ENCODE data around the gene RPTOR. TPM values are rescaled to one million over a fixed set of nuclear protein-coding genes. Genes with fewer than 3 reads are reported as not detected.

Gene RPTOR
- polyA plus RNA-seq, 1 donor = 31.1 TPM

DNA sequence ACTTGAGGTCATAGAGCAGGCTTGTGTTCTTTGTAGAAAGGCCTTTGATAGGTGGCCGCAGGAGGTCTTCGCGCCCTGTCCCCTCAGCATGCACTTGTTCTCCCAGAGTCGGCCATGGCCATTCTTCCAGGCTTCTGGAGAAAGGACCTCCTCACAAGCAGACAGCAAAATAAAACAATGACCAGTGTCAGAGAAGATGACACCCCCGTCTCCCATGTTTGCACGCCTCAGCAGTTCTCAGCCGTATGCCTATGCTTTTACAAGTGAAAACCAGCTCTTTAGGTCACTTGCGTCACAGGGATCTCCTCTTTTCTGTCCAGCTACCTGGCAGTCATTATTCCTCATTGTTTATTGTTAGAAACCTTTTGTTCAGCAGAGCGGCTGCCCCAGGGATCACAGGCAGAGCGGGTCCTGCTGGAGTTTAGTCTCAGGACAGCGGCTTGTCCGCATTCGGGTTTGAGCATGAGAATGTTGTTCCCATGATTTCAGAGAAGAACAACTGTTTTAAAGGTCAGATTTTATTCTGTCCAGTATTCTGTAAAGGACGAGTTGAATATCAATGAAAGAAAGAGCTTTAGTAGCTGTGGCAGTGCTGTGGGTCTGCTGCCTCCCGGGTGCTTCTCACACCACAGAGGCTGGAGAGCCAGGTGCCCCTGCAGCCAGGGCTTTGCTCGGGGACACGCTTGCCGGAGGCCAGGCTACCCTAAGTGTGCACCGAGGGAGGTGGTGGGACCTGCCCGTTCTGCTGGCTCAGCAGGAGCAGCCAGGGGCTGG lies 123.9 kb downstream of the RPTOR start:
- DNase-seq = no peak

DNA sequence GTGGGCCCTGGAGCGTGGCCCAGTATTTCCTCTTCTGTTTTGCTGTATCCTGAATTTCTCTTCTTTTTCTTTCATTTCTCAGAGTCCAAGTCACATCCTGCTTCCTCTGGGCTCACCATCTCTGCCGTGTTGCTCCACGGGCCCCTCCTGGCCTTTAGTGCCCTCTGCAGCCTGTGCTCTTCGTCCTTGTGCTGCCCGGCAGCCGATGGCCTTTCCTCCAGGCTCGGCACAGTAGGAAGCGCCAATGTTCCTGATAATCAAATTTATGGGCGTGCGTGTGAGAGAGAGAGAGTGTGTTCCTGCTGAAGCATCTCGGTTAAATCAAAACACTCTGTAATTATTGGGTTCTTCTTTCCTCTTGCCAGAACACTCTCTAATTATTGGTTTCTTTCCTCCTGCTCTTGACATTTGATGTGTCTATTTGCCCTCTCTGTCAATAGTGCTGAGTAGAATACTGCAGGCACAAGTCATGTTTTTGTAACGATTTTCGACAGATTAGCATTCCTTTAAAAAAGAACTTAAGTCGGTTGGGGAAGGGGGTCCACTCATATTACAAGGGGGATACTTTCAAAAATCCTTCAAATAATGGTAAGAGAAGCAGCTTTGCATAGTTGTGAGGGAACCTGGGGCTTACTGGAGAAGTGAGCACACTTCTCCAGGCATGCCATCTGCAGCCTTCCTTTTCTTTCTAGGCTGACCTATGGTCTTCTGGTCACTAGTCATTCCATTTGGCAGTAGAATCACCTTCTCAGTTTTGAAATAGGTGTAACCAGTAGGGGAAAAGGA lies 126.6 kb downstream of the RPTOR start:
- no peak for DNase-seq

DNA sequence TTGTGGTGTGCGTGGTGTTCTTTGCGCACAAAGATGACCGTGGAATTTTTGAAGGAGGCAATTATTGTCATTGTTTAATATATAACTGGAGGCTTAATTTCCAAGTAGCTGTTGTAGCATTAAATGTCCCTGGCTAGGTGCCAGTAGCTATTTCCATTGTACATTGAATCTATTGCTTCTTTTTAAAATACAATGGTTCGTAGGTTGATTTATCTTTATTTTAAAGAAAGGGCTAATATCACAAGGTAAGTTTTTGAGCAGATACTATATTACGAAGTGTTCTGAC lies 127.1 kb downstream of the RPTOR start:
- DNase-seq = no peak

DNA sequence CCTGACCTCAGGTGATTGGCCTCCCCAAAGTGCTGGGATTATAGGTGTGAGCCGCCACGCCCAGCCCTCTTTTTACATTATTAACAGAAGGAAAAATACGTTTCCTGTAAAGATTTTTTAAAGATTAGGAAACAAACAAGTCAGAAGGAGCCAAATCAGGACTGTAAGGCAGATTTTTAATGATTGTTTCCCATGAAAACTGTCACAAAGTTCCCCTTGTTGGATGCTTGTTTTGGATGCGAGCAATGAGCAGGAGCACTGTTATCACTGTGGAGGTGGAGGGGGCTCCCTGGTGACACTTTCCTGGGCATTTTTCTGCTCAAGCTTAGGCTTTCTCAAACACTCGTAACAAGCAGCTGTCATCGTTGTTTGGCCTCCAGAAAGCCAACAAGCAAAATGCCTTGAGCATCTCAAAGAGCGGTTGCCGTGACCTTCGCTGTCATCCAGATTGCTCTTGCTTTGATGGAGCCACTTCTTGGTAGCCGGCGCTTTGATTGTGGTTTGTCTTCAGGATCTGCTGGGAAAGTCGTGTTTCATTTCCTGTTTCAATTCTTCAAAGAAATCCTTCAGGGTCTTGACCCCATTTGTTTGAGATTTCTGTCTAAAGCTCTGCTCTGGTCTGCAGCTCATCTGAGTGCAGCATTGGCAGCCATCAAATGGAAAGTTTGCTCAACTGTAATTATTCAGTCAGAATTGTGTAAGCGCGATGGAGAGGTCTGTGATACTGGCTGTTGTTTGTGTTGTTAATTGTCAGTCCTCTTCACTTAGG lies 128.7 kb downstream of the RPTOR start:
- DNase-seq = no peak

GRCh38 chr17:80675438-80676095 lies 130.9 kb downstream of the RPTOR start:
- DNase-seq = no peak

DNA sequence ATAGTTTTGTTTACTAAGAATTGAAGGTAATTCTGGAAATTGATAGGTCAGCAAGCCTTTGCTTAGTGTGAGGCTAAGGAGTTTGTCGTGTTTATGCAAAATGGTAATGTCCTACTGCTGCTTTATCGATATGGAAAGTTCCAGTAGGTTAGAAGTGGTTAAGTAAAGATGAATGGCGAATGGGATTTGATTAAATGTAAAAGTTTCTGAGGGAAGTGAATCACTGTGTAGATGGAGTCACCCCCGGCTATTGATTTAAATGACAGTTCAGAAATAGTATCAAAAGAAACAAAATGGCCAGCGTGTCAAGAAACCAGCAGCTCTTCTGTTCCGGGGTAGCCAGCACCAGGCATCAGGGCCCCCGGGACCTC lies 131.4 kb downstream of the RPTOR start:
- DNase-seq = no peak

- DNase-seq = no peak
Measured at GRCh38 chr17:80676564-80676963, 131.9 kb downstream of the RPTOR start.

- no peak for DNase-seq
Measured at GRCh38 chr17:80677214-80677756, 132.6 kb downstream of the RPTOR start.

DNA sequence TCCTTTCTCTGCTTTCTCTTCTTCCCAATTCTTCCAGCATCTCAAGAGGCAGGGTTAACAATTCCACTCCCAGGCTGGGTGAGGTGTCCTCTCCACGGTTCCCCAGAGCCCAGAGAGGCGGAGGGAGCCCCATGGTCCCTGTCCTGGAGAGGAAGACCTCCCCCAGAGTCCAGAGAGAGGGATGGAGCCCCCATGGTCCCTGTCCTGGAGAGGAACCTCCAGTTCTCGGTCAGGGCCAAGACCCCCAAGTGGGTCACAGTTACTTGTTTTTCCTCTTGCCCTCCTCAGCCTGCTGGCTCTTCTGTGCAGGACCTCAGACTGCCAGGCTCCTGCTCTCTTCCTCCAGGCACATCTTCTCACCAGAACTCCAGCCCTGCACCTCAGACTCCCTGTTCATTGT lies 135.2 kb downstream of the RPTOR start:
- DNase-seq = no peak

DNA sequence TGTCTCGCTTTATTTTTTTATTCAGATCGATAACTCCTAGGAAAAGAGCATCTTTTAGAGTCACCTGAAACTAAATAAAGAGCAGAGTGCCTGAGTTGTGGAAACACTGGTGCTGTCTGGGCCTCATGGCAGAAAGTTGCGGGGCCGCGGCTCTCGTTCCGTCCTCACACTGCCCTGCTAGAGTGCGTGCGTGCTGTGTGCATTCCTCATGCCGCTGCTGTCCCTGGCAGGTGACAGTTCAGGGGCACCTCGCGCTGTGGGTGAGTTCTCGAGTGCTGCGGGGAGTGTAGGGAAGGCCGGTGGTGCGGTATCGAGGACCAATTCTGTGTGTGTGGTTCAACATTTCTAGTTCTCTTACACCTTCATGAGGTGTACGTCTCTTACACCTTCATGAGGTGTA lies 136.6 kb downstream of the RPTOR start:
- DNase-seq = no peak

DNA sequence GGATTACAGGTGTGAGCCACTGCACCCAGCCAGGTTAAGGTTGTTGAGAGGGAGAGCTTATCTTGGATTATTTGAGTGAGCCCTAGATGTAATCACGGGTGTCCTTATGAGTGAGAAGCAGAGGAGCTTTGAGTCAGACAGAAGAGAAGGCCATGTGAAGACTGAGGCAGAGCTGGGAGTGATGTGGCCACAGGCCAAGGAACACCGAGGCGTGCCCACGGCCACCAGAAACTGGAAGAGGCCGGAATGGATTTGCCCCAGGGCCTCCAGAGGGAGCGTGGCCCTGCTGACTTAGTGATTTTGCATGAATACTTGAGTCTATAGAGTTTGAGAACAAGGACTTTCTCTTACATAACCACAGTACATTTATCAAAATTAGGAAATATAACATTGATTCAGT lies 137.7 kb downstream of the RPTOR start:
- no peak for DNase-seq

DNA sequence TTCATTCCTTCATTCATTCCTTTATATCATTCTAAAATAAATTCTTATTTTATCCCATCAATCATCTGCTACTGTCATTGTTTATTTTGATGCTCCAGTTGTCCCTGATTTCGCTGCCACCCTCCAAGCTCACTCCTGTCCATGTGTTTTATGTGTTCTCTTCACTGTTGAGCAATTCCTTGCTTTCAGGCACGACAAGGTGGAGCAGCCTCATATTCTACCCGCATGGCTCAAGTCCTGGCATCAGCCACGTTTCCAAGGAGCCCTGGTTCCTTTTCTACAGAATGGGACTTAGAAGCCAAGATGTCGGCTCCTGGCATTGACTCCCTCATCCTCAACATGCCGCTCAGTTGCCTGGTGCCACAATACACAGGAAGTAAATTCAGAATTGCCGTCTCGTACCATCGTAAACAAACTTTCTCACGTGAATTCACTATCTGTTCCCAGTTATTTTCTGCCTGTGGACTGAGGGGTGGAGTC lies 139.0 kb downstream of the RPTOR start:
- no peak for DNase-seq

DNA sequence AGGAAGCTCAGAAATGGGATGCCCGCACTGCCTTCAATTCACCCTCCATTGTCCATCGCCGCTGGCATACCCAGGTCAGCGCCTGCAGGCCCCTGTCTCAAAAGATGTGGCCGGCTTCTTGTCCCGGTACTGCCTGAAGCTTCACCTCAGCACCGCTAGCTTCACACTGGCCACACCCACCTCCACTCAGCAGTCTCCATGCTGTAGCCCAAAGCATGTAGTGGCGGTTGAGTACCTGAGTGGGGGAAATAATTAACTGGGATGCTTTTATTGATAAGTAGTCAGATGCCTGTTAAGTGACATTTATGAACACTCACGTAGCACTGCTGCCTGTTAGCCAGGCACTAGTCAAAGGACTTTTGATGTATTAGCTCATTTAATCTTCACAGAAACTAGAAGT lies 143.2 kb downstream of the RPTOR start:
- no peak for DNase-seq

DNA sequence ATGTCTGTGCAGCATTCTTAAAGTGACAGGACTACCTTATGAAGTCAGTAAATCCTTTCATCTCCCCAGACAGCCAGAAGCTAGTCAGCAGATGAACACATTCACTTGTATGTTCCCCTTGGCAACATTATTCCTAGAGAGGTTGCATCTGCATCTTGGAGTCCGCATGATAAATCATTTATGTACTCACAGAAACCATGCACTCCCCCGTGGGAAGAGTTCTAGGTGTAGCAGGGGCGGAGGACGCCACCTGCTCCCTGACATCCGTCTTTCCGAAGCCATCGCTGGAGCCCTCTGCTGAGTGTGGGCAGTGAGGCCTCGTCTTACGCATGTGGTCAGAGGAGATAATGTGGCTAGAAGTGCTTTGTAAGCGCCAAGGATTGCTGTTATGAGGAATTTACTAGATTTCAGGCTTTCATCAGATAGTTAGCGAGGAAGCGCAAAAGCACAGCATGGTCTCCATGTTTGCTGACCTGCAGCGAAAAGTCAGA lies 144.5 kb downstream of the RPTOR start:
- no peak for DNase-seq

GRCh38 chr17:80691784-80692183 lies 147.1 kb downstream of the RPTOR start:
- DNase-seq = no peak

GRCh38 chr17:80692931-80693467 lies 148.4 kb downstream of the RPTOR start:
- DNase-seq = no peak

GRCh38 chr17:80693511-80693910 lies 148.9 kb downstream of the RPTOR start:
- DNase-seq = no peak

GRCh38 chr17:80694085-80694991 lies 149.7 kb downstream of the RPTOR start:
- DNase-seq = no peak

DNA sequence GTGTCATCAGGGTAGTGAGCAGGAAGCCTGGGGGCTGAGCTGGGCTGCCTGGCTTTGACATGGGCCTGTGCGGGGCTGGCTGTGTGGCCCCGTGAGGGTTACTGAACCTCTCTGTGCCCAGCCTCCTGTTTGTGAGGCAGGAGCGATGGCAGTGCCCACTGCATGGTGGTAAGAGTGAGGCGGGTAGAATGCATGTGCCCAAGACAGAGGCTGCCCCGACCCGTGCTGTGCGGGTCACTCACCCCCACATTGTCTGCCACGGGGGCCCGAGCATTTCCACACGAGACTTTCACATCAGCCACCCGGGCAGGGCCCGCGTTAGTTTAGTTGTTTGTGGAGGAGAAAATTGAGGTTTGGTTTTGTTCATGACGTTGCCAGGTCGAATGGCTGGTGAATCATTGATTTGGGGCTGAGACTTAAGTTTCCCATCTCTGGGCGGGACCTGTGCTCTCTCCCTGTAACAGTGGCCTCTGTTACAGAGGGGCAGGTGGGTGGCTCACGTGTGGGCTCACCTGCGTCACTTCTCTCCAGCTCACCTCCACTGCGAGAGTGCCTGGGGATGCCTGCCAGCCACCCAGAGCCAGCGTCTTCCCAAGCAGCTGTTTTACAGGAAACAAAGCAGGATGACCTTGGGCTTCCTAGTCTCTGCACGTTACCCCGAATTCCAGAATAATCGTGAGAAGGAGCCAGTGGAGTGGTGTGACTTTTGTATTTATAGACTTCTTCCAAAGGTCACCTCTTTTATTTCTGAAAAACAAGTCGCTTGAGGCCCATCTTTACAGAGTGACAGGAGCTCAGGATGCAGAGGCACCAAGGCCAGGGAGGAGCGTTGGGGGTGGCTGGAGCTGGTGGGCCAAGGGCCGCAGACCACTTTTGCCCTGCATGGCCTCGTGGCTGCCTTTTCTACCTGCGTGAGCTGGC lies 150.6 kb downstream of the RPTOR start:
- no peak for DNase-seq

DNA sequence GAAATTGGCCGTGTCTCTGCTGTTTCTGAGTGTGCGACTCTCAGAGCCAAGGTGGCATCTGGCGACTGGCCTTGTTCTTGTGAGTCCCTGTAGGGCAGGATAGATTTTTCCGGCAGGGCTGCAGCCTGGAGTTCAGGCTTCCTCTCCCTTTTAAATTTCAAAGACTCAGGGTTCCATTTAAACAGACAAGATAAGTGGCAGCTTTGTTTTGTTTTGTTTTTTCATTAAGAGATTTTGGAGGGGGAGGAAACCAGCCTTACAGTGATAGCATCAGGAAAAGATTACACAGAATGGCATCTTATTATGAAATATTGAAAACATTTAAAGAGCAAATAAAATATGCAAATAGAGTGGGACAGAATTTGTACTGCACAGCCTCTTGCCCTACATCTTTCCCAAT lies 151.3 kb downstream of the RPTOR start:
- DNase-seq = no peak
